Measurements from ENCODE around the gene TAF4.
A peak's percentile ranks its signal among the peaks of the same experiment; 100 is the strongest.
"Not testable (repeated sequence)": the region's sequence is repeated elsewhere in the genome, so short reads cannot be mapped to it uniquely, and the experiment has no call there.

The TAF4 gene

DNA sequence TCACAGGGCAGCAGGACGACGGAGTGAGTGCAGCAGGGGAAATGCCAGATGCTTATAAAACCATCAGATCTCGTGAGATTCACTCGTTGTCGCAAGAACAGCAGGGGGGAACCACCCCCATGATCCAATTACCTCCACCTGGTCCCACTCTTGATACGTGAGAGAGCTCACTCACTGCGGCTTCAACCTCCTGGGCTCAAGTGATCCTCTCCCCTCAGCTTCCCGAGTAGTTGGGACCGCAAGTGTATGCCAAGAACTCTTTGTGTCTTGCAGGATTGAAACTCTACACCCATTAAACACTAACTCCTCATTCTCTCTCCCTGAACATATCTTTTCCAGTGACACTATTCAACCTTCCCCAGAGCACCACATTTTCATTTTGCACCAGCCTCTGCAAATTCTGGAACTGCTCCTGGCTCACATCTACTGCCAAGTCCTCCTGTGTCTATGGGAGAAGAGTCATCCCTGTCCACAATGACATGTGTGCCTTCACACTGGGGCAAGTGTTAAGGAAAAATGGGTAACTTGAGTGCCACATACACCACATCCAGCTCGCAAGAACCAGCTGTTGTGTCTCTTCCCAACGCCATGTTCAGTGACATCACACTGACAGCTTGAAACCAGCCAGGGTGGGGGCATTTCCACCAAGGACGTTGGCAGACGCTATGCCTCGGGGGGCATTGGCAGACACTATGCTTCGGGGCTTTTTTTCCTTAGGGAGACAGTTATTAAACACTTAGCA lies 14.7 kb upstream of the TAF4 start:
- no peak for DNase-seq (ENCODE audit: low read depth)

DNA sequence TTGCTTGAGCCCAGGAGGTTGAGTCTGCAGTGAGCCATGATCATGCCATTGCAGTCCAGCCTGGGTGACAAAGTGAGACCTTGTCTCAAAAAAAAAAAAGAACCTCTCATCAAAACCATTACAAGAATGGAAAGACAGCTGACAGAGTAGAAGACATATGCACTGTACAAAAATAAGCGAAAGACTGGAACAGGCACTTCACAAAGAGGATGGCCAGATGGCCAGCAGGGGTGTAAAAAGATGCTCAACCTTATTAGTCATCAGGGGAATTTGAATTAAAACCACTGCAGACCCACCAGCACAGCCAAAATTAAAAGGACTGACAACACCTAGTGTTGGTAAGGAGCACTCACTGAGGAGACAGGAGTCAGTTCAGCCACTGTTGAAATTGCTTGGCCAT lies 13.5 kb upstream of the TAF4 start:
- no peak for DNase-seq (ENCODE audit: low read depth)

- DNase-seq (ENCODE audit: low read depth), result no peak
These were observed 7.6 kb upstream of the TAF4 start for GRCh38 chr20:62073323-62073722.

- not testable (repeated sequence) for DNase-seq (ENCODE audit: low read depth)
These were observed 6.2 kb upstream of the TAF4 start for GRCh38 chr20:62071669-62072430.

- DNase-seq (ENCODE audit: low read depth), result peak; percentile 84
These were observed 4.1 kb upstream of the TAF4 start for GRCh38 chr20:62069741-62070216.

GRCh38 chr20:62068997-62069396 lies 3.3 kb upstream of the TAF4 start:
- DNase-seq (ENCODE audit: low read depth), result no peak

DNA sequence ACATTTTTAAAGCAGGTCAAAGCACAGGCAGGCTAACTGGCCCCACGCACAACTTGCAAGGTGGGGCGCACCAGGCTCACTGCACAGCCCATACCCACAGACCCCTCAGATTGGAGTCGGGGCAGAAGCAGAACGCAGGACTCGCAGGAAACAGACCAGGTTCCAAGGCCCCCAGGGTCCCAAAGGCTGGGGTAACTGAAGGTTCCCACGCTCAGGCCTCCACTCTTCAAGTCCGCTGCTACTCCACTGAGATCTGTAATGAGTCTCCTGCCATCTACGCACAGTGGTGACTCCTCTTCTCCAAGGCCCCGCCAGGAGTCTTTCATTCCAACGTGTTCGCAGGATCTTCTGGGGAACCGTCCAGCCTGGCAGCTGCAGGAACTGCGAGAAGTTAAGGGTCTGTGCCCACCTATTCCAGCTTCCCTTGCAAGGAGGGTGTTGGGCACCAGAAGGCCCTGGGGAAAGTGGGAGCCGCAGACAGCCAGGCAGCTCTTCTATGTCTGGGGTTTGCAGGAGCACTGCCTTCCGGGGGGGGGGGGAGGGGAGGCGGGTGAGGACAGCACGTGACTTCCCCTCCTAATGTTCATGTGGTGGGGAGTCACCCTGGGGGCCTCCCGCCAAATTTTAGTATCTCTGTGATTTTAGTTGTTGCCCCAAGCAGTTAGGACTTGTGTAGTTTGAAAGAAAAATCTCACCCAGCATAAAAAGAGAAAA lies 2.0 kb upstream of the TAF4 start:
- DNase-seq (ENCODE audit: low read depth), result no peak

DNA sequence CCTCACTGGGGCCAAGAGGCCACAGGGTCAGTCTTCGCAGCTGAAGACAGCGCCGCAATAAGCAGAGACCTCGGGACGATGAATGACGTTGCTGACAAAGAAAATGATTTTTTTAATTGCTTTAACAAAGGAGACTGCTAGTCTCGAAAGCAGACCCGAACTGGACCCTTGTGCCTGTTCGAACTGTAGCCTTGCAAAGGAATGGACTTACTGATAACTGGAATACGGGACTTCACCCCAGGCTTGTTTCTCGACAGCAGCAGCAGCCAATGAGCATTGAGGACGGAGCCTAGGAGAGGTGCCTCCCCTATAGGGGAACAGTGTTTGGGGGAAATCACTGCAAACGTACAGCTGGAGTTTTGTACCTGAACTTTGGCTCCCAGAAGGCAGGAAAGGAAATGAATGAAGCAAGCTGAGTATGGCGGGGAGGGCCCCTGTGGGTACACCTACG lies 1.3 kb upstream of the TAF4 start:
- no peak for DNase-seq (ENCODE audit: low read depth)

DNA sequence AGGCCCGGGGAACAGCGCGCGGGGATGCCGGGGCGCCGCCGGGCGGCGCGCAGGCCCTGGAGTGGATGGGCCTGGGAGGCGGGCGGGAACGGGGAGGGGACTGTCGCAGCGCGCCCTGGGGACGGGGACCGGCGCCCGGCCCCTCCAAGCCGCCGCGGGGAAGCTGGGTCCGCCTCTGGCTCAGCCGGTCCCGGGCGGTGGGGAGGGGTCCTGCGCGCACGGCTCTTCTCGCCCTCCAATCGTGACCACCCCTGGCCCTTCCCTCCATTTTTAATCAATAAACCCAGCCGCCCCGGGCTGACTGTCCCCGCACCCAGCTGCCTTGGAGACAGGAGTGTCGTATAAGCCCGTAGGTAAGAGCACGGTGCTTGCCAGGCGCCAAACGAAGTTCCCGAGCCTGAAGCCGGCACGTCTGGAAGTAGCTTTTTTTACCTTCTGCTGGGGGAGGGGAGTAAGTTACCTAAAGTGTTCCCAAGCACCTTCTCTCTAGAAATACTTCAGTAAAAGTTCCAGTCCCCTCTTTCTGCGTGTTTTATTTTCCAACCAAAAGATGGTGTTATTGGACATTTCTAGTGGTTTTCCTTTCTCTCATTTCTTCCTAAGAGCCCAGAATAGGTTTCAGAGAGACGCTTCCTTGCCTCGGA lies 780 bp upstream of the TAF4 start:
- no peak for DNase-seq (ENCODE audit: low read depth)

DNA sequence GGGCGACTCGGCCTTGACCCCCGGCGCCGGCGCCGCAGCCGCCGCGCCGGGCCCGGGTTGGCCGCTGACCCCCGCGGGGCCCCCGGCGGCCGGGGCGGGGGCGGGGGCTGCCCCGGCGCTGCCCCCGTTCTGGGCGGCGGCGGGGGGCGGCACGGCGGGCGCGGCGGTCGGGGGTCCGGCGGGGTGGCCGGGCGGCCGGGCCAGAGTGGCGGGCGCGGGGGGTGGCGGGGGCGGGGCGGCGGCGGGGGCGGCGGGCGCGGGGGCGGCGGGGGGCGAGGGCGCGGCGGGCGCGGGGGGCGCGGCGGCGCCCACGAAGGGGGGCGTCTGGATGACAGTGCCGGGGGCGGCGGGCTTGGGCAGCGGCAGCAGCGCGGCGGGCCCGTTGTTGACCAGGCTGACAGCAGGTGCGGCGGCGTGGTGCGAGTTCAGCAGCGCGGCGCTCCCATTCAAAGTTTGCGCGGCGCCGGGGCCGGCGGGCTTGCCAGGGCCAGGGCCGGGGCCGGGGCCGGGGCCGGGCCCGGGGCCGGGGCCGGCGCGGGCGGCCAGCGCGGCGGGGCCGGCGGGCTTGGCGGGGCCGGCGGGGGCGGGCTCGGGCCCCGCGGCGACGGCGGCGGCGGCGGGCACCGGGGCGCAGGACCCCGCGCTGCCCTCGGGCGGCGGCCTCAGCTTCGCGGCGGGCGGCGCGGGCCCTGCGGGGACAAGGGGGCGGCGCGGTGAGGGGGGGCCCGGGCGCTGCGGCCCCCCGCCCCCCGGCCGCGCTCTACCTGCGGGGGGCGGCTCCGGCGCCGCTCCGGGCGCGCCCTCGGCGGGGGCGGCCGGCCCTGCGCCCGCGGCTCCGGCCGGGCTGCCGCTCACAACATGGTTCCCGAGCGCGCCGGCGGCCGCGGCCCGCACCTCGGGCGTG lies 659 bp downstream of the TAF4 start:
- no peak for DNase-seq (ENCODE audit: low read depth)

DNA sequence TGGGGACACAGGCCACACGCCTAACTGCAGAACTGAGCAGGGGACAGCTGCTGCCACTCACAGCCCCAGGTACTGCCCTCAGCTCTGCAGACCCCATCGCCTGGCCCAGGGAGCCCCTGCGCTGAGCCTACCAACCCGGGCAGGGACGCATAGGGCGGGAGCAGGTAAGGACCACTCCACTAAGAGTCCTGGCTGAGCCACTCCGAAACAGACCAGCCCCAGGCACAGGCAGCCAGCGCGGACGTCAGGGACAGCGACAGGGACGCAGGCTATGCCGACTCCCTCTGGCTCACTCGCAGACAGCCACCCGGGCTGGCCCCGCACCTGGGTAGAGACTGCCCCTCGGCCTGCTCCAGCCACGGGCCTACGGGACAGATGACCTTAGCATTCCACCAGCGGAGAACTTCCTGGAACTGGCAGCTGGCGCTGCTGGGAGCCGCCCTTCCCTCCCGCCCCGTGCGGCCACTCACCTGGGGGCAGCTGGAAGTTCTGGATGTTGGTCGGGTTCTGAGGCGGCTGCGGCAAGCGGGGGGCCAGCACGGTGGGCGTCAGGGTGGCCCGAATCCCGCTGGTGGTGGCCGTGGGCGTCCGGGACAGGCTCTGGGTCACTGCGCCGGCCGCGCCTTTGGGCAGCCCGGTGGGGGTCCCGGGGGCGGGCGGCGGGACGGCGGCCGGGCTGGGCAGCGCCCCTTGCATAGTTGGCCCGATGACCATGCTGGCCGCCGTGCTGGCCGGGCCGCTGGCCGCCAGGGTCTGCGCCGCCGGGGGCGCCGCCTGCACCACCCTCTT lies 1.5 kb downstream of the TAF4 start:
- DNase-seq (ENCODE audit: low read depth), result no peak

DNA sequence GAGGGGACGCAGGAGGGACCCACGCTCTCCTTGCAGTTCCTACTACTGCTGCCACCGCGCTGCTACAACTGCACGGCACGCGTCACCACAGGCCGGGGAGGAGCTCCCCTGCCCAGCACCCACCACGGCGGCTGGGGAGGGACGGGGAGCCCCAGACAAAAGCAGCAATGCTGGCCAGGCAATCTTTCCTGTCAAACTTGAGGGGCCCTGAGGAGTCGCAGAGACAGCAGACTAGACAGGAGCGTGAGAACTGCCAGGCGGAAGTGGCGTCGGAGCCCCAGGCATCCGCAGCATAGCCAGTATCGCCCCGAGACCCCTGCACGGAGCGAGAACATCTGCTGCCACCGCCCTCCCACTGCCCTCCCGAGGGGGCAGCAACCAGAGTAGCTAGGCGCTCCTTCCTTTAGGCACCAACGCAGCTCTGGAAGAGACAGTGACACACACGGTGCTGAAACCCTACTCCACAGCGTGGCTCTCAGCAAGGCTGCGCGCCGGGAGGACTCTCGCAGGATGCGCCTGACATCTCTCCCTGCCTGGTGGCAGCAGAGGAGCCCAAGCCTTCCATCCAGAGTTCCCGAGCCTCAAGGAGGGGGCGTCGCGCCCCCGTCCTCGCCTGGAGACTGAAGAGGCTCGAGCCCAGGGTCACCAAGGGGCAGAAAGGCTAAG lies 2.2 kb downstream of the TAF4 start:
- peak; percentile 33 for DNase-seq (ENCODE audit: low read depth)

GRCh38 chr20:62062661-62063314 lies 2.9 kb downstream of the TAF4 start:
- DNase-seq (ENCODE audit: low read depth), result no peak

DNA sequence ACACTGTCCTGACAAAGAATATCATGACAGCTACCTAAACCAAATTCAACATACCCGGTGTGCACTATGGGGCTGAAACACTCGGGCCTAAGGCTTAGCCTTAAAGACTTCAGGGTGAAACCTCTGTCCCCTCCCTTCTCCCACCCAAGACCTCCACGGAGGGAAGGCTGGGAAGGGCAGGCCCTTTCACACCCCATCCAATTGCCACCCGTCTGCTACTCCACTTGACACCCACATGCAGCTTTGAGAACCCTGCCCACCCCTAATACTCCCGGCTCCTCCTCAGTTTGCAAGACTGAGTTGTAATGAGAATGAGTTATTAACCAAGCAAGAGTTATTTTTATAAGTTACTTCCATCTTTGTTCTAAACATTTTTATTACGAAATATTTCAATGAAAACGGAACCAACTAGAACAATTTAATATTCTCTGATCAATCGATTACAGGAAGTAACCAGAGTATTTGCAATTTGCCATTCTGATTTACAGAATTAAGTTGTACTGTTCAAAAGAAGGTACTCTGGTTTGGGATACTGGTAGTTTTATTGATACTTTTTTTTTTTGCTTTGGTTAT lies 3.7 kb downstream of the TAF4 start:
- DNase-seq (ENCODE audit: low read depth), result no peak

DNA sequence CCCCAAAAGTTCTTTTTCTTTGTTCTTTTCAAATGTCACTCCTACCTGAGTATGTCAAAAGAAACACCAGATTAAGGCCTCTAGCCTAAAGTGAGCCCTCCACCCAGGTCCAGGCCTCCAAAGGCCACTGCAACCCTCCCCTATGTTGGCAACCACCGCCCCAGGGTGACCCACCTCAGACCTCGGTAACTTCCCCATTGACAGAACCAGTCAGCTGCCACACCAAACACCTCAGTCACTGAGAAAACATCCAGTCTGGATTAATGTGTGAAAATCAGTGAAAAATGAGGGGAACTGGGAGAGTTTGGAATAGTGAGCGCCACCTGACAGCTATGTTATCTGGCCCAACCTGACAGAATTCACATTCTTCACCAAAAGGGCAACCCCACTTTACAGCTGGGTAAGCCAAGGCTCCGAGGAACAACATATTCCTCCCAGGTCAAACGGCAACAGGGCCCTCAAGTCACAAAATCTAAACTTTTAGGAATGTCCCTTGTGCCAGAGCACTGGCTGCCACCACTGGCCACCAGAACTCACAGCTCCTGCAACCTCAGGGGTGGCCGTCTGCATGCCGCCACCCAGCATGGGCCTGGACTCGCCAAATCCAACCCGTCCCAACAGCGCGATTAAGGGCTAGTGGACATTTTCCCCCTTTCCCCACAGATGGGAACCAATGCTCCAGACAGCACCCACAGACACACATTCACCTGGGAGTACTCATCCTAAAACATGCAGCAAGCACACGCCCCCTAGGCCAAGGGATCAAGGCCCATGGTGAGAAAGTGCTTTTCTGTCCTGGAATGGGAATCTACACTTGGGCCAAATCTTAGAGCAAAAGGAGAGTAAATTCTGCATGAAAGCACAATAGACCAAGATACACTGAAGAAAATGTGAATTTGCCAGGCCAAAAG lies 4.8 kb downstream of the TAF4 start:
- DNase-seq (ENCODE audit: low read depth), result no peak

DNA sequence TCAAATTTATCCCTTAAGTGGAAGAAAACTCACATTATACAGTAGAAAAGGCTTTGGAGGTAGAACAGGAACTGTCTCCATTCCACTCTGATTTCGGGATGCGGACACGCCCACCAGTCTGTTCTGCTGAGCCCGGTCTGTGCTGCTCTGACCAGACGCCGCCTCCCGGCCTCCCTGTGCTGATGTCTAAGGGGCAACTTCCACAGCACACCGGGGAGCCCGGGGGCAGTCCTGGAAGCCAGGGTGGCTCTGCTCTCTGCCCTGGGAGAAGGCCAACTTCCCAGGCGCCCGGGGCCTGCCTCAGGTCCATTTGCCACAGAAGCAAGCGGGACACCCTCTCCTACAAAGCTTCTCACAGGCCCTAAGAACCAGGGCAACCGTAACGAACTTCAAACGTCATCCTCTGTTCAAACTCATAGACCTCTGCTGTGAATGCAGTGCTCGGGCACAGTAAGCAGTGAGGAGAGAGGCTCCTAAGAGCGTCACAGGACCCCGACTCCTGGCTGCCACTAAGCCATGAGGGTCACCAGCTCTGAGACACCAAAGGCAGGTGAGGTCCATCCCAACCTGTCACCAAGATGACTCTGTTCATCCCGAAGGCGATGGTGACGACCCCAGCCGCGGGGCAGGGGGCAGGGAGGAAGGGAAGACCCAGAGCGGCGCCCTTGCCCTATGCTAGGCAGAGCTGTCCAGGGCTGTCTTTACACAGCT lies 5.6 kb downstream of the TAF4 start:
- no peak for DNase-seq (ENCODE audit: low read depth)

- DNase-seq (ENCODE audit: low read depth), result no peak
These were observed 6.3 kb downstream of the TAF4 start for GRCh38 chr20:62059401-62059800.

Measured in amniotic epithelial cell (primary cell).